ENCODE results near the gene UBA1.

The UBA1 gene

DNA sequence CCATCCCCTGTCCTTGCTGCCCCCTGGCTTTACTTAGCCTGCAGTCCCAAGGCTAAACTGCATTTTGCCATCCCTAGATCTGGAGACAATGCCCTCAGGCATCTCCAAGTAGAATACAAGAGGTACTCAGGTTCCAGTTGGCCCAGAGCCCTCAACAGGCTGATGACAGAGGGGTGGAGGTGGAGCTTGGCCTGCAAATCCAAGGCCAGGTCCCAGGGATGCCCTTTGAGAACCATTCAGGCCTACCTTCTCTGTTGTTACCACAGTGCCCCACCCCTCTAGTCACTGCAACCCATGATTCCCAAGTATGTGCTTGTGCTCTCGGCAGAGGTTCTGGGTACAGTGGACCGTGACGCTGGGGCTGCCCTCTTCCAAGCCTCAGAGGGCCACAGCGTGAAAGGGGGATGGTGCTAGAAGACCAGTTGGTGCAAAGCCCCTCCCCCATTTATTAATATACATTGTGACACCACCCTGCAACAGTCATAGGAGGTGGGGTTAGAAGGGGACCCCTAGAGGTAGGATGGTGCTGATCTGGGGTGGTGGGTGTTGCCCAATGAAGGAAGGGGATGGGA is 6.4 kb upstream of the UBA1 start:
- no peak for DNase-seq (ENCODE audit: low read depth in 2 of 2)

DNA sequence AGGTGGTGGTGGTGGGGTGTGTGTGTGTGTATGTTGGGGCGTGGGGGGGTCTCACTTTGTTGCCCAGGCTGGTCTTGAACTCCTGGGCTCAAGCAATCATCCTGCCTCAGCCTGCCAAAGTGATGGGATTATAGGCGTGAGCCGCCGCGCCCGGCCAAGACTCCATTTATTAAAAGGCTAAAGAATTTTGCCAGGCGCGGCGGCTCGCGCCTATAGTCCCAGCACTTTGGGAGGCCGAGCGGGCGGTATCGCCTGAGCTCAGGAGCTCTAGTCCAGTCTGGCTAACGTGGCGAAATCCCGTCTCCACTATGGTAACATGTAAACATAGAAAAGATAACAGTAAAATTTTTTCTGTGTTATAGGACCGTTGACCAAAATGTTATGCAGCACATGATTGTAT is 3.7 kb upstream of the UBA1 start:
- no peak for DNase-seq (ENCODE audit: low read depth in 2 of 2)

DNA sequence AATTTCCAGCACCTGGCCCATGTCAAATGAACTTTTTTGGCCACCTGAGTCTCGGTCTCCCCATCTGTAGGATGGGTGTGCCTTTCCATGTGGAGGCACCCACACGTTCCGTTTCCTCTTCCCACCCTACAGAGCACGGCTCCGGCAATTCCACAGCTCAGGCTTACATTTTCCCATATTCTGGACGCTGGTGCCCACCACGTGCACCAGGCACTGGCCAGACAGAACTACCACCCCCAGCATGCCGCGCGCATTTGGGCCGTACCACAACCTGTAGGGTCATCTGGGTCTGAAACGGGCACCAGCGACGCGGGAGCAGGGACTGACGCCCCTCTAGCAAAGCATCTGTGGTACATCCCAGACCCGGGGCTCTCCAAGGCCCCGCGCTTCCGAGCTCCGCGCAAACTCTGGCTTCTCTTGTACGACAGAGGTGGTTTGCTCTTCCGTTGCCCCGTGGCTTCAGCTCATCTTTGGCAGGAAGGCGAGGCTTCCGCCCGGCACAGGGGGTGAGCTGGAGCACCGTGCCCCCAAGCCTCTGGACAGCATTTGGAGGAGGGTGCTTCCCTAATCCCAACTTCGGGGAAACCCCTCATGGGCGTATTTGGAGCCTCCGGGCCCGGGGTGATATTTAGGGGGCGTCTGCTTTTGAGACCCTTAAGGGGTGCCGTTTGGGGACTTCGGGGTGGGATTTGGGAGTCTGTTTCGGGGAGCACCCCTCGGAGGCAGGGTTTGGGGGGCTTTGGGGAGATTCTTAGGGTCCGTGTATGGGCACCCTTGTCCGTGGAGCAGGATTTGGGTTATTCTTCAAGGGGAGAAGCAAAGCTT is 3.0 kb upstream of the UBA1 start:
- peak; percentile 45 to 54 for DNase-seq (ENCODE audit: low read depth in 2 of 2)

DNA sequence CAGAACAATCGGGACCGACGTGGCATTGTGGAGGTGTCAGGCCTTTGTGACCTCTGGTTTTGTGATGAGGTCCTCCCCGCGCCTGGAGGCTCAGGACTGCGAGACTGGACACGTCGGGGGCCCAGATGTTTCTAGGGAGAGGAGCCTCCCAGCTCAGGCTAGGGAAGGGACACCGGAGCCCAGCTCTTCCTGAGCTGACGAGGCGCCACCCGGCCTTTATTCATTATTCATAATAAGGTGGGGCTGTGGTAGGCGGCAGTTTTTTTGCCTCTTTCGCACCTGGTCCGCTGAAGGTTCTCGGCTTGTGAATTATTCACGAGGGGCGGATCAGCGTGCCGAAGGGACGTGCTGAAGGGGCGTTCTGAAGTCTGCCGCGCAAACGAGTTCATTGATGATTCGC is 2.3 kb upstream of the UBA1 start:
- DNase-seq (ENCODE audit: low read depth in 2 of 2) = peak in 1 of 2 donors; percentile 17

DNA sequence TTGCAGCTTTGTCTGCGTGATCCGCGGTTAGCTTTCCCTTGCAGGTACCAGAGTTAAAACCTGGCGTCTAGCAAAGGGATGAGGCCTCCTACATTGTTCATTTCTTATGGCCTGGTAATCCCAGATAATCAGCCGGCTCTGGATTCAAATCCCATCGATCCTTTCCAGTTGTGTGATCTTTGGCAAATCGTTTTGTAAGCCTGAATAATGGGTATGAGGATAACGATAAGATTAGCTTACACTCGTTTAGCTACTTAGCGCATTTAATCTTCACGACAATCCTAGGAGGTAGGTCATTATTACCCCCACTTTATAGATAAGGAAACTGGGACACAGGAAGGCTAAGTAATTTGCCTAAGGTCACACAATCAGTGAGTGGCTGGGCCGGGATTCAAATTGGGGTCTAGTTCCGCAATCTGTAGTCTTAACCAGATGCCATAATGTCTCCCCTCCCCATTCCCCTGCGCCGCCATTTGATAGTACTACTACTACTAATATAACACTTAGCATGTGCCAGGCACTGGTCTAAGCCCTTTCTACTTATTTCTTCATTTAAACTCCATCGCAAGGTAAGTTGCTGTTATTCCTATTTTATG is 1.7 kb upstream of the UBA1 start:
- no peak for DNase-seq (ENCODE audit: low read depth in 2 of 2)

DNA sequence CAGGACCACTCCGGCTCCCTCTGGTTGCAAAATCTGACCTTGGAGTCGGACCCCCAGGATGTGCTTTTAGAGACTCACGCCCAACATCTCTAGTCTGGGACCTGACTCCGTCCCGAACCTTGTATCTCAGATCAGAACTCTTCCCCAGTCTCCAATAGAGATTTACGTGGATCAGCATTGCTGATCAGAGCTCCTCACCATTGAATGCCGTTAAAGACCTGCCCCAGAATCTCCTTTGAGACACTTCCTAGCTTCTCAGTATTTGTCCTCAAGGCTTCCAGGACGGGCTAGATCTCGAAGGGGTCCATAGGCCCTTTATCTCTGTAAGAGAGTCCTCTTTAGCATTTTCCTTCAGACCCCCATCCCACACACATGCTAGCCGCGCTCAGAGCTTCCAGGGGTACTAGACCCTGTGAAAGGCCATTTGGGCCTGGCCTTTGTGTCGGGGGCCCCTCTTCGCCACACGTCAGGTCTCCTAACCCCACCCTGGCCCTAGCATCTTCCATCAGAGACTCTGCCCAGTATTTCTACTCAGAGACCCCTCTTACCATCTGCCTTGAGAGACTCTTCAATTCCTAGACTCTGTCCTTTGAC is 662 bp downstream of the UBA1 start:
- DNase-seq (ENCODE audit: low read depth in 2 of 2) = no peak

DNA sequence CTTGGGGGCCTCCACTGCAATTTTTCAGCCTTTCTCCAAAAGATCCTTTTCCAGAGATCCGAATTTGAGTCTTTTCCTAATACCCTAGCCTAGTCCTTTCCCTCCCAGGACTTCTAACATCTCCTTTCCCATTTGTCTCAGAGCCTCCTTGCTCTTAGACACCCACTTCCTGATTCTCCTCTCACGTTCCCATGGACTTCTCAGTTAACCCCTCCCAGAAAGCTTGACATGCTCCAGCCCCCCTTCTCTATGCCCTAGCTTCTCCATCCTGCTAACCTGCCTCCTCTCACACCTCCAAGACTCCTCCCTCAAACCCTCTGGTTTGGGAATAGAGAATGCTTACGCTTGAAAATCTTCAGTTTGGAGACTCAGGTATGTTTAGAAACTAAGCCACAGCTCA is 2.5 kb downstream of the UBA1 start:
- no peak for DNase-seq (ENCODE audit: low read depth in 2 of 2)

DNA sequence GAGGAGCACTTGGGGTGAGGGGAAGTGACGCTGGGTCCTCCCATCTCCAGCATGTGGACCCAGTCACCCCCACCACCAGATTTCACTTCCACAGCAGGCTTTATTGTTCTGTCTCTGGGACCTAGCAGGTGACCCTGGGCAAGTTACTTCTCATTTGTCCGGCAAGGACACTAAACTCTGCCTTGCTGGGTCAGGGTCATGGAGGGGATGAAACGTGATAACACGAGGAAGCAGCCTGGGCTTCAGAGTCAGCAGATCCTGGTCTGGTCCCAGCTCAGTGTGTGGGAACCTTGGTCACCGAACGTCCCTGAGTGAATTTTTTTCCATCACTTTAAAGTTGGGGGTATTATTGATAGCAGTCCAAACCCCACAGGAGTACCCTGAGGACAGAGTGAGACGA is 3.9 kb downstream of the UBA1 start:
- DNase-seq (ENCODE audit: low read depth in 2 of 2) = no peak

DNA sequence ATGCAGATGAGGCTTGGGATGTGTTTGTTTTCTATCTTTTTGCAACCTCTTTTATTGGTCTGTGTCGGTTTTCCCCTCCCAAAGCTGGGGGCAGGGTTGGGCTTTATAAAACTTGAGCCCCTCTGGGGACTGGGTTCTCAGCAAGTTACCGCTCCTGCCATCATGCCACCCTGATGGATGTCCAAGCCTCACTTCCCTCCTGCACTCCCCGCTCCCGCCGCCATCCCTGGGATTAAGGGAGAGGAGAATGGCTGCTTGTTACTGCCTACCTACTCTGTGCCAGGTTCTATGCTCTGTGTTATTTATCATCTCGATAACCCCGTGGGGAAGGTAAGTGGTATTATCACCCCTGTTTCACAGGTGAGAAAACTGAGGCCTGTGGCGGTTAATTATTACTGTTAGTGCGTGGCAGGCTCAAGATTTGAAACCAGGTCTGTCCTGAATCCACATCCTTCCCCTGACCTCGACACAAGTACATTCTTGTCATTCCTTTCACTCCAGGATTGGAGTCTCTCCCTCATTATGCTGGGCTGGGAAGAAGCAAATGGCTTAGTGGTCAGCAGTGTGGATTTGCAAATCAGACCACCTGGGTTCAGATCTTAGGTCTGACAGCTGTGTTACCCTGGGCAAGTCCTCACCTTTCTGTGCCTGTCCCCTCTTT is 4.5 kb downstream of the UBA1 start:
- no peak for DNase-seq (ENCODE audit: low read depth in 2 of 2)

DNA sequence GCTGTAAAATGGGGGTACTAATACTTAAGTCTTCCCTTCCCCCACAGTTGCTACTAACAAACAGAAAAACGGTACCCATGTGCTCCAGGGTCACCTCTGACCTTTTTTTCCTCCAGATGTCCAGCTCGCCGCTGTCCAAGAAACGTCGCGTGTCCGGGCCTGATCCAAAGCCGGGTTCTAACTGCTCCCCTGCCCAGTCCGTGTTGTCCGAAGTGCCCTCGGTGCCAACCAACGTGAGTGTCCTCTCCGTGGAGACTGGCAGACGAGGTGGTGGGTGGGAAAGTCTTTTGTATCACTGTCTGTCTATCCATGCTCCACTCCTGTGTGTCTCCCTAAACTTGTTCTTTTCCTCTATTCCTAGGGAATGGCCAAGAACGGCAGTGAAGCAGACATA is 5.1 kb downstream of the UBA1 start:
- no peak for DNase-seq (ENCODE audit: low read depth in 2 of 2)

DNA sequence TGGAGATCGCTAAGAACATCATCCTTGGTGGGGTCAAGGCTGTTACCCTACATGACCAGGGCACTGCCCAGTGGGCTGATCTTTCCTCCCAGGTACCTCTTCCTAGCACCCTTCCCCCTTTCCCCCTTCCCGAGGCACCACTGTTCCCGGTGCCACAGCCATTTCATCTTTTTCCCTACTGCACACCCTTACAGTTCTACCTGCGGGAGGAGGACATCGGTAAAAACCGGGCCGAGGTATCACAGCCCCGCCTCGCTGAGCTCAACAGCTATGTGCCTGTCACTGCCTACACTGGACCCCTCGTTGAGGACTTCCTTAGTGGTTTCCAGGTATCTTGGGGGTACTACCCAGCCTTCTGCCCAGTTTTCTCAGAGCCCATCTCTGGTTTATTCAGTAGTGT is 5.7 kb downstream of the UBA1 start:
- DNase-seq (ENCODE audit: low read depth in 2 of 2) = no peak

DNA sequence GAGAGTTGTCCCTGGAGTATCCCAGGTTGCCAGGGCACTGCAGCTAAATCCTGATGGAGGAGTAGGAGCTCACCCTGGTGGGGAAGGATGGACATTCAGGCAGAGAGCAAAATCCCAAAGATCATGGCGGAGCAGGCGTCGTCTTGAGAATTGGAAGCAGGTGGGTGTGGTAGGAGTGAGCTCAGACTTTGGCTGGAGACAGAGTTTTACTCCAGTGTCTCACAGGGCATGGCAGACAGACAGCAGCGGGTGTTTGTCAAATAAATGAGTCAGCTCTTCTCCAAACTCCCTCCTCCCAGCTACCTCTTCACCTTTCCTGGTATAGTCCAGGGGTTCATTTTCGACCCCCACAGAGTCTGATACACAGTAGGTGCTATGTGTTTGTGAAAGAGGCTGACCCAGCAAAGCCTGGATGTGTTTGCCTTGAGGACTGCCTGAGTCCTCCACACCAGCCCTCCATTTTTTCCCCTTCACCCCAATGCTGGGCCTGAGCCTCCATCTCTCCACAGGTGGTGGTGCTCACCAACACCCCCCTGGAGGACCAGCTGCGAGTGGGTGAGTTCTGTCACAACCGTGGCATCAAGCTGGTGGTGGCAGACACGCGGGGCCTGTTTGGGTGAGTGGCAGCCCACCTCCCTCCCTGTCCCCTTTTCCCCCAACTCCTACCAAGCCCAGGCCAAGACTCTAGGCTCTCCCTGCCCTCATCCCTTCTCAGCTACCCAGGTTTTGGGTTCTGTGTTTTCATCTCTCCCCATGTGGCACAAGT is 6.9 kb downstream of the UBA1 start:
- no peak for DNase-seq (ENCODE audit: low read depth in 2 of 2)

DNA sequence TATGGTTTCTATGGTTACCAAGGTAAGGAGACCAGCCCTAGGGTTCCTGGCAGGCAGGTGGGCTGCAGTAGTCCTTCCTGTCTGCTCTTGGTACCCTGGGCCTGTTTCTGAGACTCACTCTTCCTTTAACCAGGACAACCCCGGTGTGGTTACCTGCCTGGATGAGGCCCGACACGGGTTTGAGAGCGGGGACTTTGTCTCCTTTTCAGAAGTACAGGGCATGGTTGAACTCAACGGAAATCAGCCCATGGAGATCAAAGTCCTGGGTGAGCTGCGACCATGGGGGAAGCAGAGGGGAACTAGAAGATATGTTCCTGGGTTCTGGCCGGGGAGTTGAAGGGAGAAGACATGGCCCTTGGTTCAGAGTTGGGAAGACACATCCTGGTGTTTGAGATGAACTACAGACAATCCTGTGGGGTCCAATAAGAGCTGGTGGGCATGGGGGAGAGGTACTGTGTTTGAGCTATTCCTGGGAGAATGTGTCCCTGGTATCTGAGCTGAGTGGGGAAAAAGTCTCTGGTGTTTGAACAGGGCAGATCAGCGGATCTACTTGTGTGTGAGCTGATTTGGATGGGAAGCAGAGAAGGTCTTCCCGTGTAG is 7.8 kb downstream of the UBA1 start:
- no peak for DNase-seq (ENCODE audit: low read depth in 2 of 2)

DNA sequence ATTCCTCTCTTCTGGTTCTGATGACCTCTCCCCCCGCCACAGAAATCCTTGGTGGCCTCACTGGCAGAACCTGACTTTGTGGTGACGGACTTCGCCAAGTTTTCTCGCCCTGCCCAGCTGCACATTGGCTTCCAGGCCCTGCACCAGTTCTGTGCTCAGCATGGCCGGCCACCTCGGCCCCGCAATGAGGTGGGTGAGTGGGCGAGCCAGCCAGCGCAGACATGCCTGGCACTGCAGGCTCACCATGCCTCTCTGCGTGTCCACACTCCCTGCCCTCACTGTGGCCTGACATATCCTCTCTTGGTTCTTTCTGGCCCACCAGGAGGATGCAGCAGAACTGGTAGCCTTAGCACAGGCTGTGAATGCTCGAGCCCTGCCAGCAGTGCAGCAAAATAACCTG is 8.7 kb downstream of the UBA1 start:
- no peak for DNase-seq (ENCODE audit: low read depth in 2 of 2)

DNA sequence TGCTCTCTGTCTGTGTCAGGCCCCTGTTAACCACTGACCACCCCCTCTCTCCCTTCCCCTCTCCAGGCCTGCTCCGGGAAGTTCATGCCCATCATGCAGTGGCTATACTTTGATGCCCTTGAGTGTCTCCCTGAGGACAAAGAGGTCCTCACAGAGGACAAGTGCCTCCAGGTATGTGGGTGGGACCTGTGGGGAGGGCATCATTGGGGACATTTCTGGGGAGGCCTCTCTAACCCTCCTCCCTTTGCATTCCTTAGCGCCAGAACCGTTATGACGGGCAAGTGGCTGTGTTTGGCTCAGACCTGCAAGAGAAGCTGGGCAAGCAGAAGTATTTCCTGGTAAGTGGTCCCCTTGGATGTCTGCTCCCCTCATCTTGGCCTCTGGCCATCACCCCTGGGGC is 9.2 kb downstream of the UBA1 start:
- no peak for DNase-seq (ENCODE audit: low read depth in 2 of 2)

DNA sequence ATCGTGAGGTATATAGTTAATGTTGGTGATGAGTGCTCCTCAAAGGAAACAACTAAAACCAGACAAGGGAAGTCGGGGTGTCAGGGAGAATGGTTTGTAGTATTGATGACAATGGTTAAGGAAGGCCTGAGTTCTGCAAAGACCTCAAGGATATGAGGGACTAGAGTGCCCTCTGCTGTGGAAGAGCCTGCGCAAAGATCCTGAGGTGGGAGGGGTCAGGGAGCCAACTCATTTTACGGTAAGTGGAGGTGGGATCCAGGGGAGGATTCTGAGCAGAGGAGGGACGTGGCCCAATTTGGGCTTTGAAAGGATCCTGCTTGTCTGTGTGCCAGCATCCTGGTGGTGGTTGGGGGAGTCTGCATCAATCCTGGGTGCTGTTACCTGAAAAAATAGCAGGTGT is 11.3 kb downstream of the UBA1 start:
- DNase-seq (ENCODE audit: low read depth in 2 of 2) = no peak

DNA sequence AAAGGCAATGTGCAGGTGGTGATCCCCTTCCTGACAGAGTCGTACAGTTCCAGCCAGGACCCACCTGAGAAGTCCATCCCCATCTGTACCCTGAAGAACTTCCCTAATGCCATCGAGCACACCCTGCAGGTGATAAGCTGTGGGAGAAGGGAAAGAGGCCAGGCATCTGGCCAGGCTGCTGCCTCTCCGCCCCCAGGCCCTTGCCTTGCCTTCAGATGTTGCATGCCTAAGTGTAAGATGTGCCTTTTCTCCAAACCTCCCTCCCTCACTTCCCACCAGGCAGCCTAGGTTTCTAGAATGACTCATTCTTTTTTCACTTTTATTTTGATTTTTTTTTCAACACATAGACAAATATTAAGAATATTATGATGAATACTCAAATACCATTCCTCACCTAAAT is 12.7 kb downstream of the UBA1 start:
- no peak for DNase-seq (ENCODE audit: low read depth in 2 of 2)

DNA sequence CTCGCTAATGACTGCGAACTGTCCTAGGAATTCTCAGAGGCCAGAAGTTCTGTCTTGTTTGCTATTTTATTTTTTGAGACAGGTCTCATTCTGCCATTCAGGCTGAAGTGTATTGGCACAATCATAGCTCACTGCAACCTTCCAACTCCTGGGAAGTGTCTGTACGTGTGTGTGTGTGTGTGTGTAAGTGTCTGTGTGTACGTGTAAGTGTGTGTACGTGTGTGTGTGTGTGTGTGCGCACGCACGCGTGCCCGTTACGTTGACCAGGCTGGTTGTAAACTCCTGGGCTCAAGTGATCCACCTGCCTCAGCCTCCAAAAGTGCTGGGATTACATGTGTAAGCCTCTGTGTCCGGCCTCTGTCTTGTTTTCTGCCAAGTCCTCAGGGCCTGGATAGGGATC is 14.5 kb downstream of the UBA1 start:
- no peak for DNase-seq (ENCODE audit: low read depth in 2 of 2)

DNA sequence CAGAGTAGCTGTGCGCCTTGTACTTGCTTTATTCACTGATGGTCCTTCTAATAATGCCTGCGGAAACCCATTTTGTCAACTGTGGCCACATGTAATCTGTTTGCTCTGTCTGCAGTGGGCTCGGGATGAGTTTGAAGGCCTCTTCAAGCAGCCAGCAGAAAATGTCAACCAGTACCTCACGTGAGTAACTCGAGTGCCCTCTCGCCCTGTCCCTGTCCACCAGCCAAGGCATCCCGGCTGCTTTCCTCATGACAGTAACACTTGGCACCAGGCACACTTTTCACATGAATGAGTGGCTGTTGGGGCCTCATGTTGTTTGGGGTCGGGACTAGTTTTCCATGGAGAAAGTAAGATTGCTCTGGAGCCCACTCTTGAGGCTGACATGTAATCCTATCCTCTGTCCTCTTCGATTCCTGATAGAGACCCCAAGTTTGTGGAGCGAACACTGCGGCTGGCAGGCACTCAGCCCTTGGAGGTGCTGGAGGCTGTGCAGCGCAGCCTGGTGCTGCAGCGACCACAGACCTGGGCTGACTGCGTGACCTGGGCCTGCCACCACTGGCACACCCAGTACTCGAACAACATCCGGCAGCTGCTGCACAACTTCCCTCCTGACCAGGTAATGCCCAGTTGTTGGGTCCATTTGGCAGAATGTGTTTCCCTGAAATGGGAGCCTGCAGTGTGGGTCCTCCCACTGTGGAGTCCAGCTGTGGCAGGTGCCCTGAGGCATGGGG is 16.0 kb downstream of the UBA1 start:
- no peak for DNase-seq (ENCODE audit: low read depth in 2 of 2)

DNA sequence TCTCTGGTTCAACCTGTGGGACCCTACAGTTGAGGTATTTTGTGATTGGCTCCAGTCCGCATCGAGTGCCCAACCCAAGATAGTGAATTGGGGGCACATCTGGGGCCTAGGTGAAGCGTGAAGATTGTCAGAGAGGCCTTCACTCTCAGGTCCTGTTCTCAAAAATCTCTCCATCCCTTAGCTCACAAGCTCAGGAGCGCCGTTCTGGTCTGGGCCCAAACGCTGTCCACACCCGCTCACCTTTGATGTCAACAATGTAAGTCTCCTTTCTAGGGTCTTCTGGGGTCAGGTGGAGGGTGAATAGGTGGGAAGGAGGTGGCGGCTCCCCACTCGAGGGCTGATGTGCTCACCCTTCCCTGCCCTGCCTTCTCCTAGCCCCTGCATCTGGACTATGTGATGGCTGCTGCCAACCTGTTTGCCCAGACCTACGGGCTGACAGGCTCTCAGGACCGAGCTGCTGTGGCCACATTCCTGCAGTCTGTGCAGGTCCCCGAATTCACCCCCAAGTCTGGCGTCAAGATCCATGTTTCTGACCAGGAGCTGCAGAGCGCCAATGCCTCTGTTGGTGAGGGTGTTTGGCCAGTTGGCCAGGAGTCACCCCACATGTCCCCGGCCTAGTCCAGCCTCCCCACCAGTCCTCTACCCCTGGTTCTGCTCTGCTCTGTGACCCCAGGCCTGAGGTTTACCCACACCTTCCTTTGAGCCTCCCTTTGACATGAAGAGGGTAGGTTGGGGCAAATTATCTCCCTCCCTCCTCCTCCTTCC is 17.2 kb downstream of the UBA1 start:
- DNase-seq (ENCODE audit: low read depth in 2 of 2) = no peak
